Caco-2 (cell line): Measurements from ENCODE around the gene TSC22D4. TPM values are rescaled to one million over a fixed set of nuclear protein-coding genes. Genes with fewer than 3 reads are reported as not detected.

Experiments used
- BruUV-seq: library from RNA; stranded (reverse); fragments of 400-500 nt; replicated peaks from 2 replicates; lab custom pipeline; 2021; lab: Mats Ljungman, UMichigan
- CTCF ChIA-PET: fragments of 300-600 bp; sonication (Branson Sonifier 250); formaldehyde crosslinking; loops from one replicate; lab custom pipeline; 2022; ENCODE audit warnings: antibody characterized with exemption; lab: Charles Lee
- POLR2A ChIA-PET: fragments of 300-600 bp; sonication (Branson Sonifier 250); formaldehyde crosslinking; loops from one replicate; lab custom pipeline; 2022; ENCODE audit warnings: antibody characterized with exemption; lab: Charles Lee
- DNase-seq, 2 experiments: peaks; one replicate each; pipeline versions ENCODE4 v3.0.0 to v3.0.0-alpha.2; 2020 to 2022
- H3K27me3 ChIP-seq: replicated peaks from 2 replicates; pipeline ENCODE4 v1.6.0; 2011; ENCODE audit warnings: low read length; ENCODE audit not compliant: control insufficient read depth, insufficient read depth
- H3K36me3 ChIP-seq: 2 replicates; pipeline ENCODE4 v1.5.1; 2011; ENCODE audit warnings: low read length; ENCODE audit not compliant: control insufficient read depth, insufficient read depth
- H3K4me1 ChIP-seq: fragments of 250-450 bp; sonication (Bioruptor Pico); 2 replicates; pipeline ENCODE4 v1.5.1; 2020; ENCODE audit warnings: mild to moderate bottlenecking
- H3K4me3 ChIP-seq: 2 replicates; pipeline ENCODE4 v1.5.1; 2011; ENCODE audit warnings: low read depth, mild to moderate bottlenecking, control low read depth, low read length
- H3K9me3 ChIP-seq: fragments of 250-450 bp; sonication (Bioruptor Pico); 2 replicates; pipeline ENCODE4 v1.5.1; 2020; ENCODE audit warnings: mild to moderate bottlenecking, moderate library complexity
- H3K27ac Mint-ChIP-seq: one replicate; pipeline ENCODE4 v1.8.0; 2022; ENCODE audit warnings: mixed read lengths; ENCODE audit not compliant: unreplicated experiment
- H3K27me3 Mint-ChIP-seq: one replicate; pipeline ENCODE4 v1.8.0; 2022; ENCODE audit warnings: mixed read lengths; ENCODE audit not compliant: insufficient read depth, unreplicated experiment
- H3K36me3 Mint-ChIP-seq: one replicate; pipeline ENCODE4 v1.8.0; 2022; ENCODE audit warnings: mild to moderate bottlenecking, mixed read lengths; ENCODE audit not compliant: insufficient read depth, unreplicated experiment
- H3K4me1 Mint-ChIP-seq: one replicate; pipeline ENCODE4 v1.8.0; 2022; ENCODE audit warnings: low read depth, mixed read lengths; ENCODE audit not compliant: unreplicated experiment
- H3K4me3 Mint-ChIP-seq: one replicate; pipeline ENCODE4 v1.8.0; 2022; ENCODE audit warnings: mild to moderate bottlenecking, moderate library complexity, mixed read lengths; ENCODE audit not compliant: unreplicated experiment
- H3K9me3 Mint-ChIP-seq: one replicate; pipeline ENCODE4 v1.8.0; 2022; ENCODE audit warnings: mixed read lengths; ENCODE audit not compliant: unreplicated experiment
- CTCF ChIP-seq, 2 experiments: fragments of 200-600 bp in 1 of 2; IDR thresholded peaks; 1 replicate in 1 of 2; 2 replicates in 1 of 2; pipeline versions ENCODE4 v1.5.1 to v1.8.0; 2011 to 2022; ENCODE audit warnings: antibody characterized with exemption in 1 of 2, control low read depth in 1 of 2, inconsistent platforms in 1 of 2, low read depth in 1 of 2, low read length in 1 of 2, mild to moderate bottlenecking in 1 of 2, moderate library complexity in 1 of 2; ENCODE audit not compliant: insufficient read depth in 1 of 2, severe bottlenecking in 1 of 2, unreplicated experiment in 1 of 2
- intact Hi-C: fragments of 100-400 bp; cut with micrococcal nuclease; formaldehyde crosslinking; loops from one replicate; pipeline ENCODE4 v1.10.0; 2022; ENCODE audit not compliant: unreplicated experiment
- total RNA-seq: library from RNA; stranded (reverse); gene quantifications from 2 replicates; pipeline ENCODE4 v1.2.3, GENCODE V29; 2022

The TSC22D4 gene
- total RNA-seq, 1 experiment from 2014 or later, result 27.2 TPM

GRCh38 chr7:100437150-100438100 is 41.6 kb downstream of the TSC22D4 start:
- Mint-ChIP-seq H3K36me3 (peaks cover 43% of the 10 kb centered on the region), H3K4me3 (peak overlapping the region; percentile 88), H3K27me3 (no peaks in the 10 kb centered on the region), H3K4me1 (peaks cover 17% of the 10 kb centered on the region), H3K27ac (no peak overlapping the region), H3K9me3 (no peaks in the 10 kb centered on the region)
- ChIA-PET POLR2A (interaction anchor here (0.5 to 1.0 kb wide), 14 partner anchors 7 to 1383 kb away, joined by 3 to 13 read pairs (median 4); partner anchors contain the start of genes FBXO24, POP7 and ZCWPW1), CTCF (interaction anchor here (0.5 to 1.3 kb wide), 12 partner anchors 9 to 755 kb away, joined by 3 to 7 read pairs (median 3); partner anchors contain the start of genes AGFG2, MOSPD3 and ZCWPW1)
- no TSS peak for BruUV-seq
- no peaks in the 10 kb centered on the region; the same call in 1 of the 2 replicates for H3K36me3 ChIP-seq
- no peak for TF ChIP-seq CTCF (IDR thresholded peaks at IDR 0.05; ENCODE audit: insufficient read depth in 1 of 2, low read depth in 1 of 2, low read length in 1 of 2, severe bottlenecking in 1 of 2, unreplicated experiment in 1 of 2)
- no peak for DNase-seq
- H3K27me3 ChIP-seq, result no peaks in the 10 kb centered on the region
- no peaks in the 10 kb centered on the region for H3K9me3 ChIP-seq
- H3K4me1 ChIP-seq, result no peaks in the 10 kb centered on the region
- no peak overlapping the region for H3K4me3 ChIP-seq
- intact Hi-C loops, result loop anchor here (2.0 kb wide), 1 partner anchor 13 kb away; no protein-coding TSS in a partner anchor

GRCh38 chr7:100435401-100436304 is 43.4 kb downstream of the TSC22D4 start:
- POLR2A ChIA-PET, result interaction anchor here (0.6 to 1.0 kb wide), 3 partner anchors 7 to 104 kb away, joined by 4 to 13 read pairs (median 7); partner anchors contain the start of gene ZCWPW1
- H3K27me3 Mint-ChIP-seq, result no peaks in the 10 kb centered on the region
- H3K4me1 Mint-ChIP-seq, result peaks cover 23% of the 10 kb centered on the region
- Histone ChIP-seq H3K4me1 (0 out of 2 replicates have a peak, but pooled peaks cover 7% of the 10 kb centered on the region), H3K4me3 (peak overlapping the region; percentile 91), H3K27me3 (no peaks in the 10 kb centered on the region), H3K9me3 (no peaks in the 10 kb centered on the region), H3K36me3 (no peaks in the 10 kb centered on the region; the same call in 1 of the 2 replicates)
- H3K36me3 Mint-ChIP-seq, result peaks cover 56% of the 10 kb centered on the region
- intact Hi-C loops, result loop anchor here (2.0 kb wide), 1 partner anchor 15 kb away; no protein-coding TSS in a partner anchor
- CTCF ChIA-PET, result interaction anchor here (0.5 kb wide), 1 partner anchor 19 kb away, joined by 4 read pairs; no protein-coding TSS in a partner anchor
- no peaks in the 10 kb centered on the region for H3K9me3 Mint-ChIP-seq
- peak; percentile 60 to 70 for DNase-seq
- BruUV-seq, result TSS peak; percentile 55
- H3K27ac Mint-ChIP-seq, result peak overlapping the region; percentile 96
- peak overlapping the region; percentile 88 for H3K4me3 Mint-ChIP-seq
- no peak for TF ChIP-seq CTCF (IDR thresholded peaks at IDR 0.05; ENCODE audit: insufficient read depth in 1 of 2, low read depth in 1 of 2, low read length in 1 of 2, severe bottlenecking in 1 of 2, unreplicated experiment in 1 of 2)
